Measurements from ENCODE around the gene RBFOX2. TPM values are rescaled to one million over a fixed set of nuclear protein-coding genes. Genes with fewer than 3 reads are reported as not detected.
"Not testable (repeated sequence)": the region's sequence is repeated elsewhere in the genome, so short reads cannot be mapped to it uniquely, and the experiment has no call there.

The RBFOX2 gene
- total and polyA plus RNA-seq, 4 donors: 14.2 to 53.6 (median 25.6) TPM

- Histone ChIP-seq H3K27ac (ENCODE audit: low read depth in 1 of 2, low read length in 2 of 2) (no peak overlapping the region), H3K27me3 (ENCODE audit: control insufficient read depth in 4 of 4, insufficient read depth in 4 of 4, low read length in 3 of 4) (no peaks in the 10 kb centered on the region), H3K4me1 (ENCODE audit: control insufficient read depth in 4 of 4, insufficient read depth in 4 of 4, low read length in 3 of 4) (peaks cover 0 to 12% (median 1%) of the 10 kb centered on the region in 4 donors), H3K36me3 (ENCODE audit: control insufficient read depth in 4 of 4, insufficient read depth in 3 of 4, low read depth in 1 of 4, low read length in 3 of 4) (peaks cover 0 to 10% (median 6%) of the 10 kb centered on the region in 4 donors), H3K9me3 (ENCODE audit: control insufficient read depth in 4 of 4, low read length in 3 of 4) (no peaks in the 10 kb centered on the region), H3K9ac (ENCODE audit: low read depth in 1 of 2, low read length in 2 of 2) (no peak overlapping the region), H3K4me3 (ENCODE audit: low read depth in 1 of 3, low read length in 3 of 3) (no peak overlapping the region)
- DNase-seq (ENCODE audit: low spot score): no peak
- WGBS: 49% methylated on average over 3 of the region's 3 CpGs
- TF ChIP-seq JUND (IDR thresholded peaks at IDR 0.05) (no peak), YY1 (IDR thresholded peaks at IDR 0.05) (no peak), FOXA1 (IDR thresholded peaks at IDR 0.05) (no peak), SP1 (IDR thresholded peaks at IDR 0.05) (no peak), GABPA (IDR thresholded peaks at IDR 0.05 in 1 of 2, conservative IDR thresholded peaks at IDR 0.05 in 1 of 2) (no peak), HNF4G (IDR thresholded peaks at IDR 0.05) (no peak), RXRA (IDR thresholded peaks at IDR 0.05) (no peak), REST (IDR thresholded peaks at IDR 0.05) (no peak), CTCF (IDR thresholded peaks at IDR 0.05; ENCODE audit: low read depth, low read length, missing input control) (no peak)
Observed at GRCh38 chr22:35739931-35740380, 288.7 kb downstream of the RBFOX2 start.

GRCh38 chr22:35739076-35739930 lies 289.3 kb downstream of the RBFOX2 start:
- WGBS: 89% methylated on average over 12 of the region's 12 CpGs
- no peaks in the 10 kb centered on the region for H3K27me3 ChIP-seq (ENCODE audit: control insufficient read depth in 4 of 4, insufficient read depth in 4 of 4, low read length in 3 of 4)
- H3K4me1 ChIP-seq (ENCODE audit: control insufficient read depth in 4 of 4, insufficient read depth in 4 of 4, low read length in 3 of 4): peaks cover 0 to 16% (median 4%) of the 10 kb centered on the region in 4 donors
- H3K27ac ChIP-seq (ENCODE audit: low read depth in 1 of 2, low read length in 2 of 2): no peak overlapping the region
- H3K36me3 ChIP-seq (ENCODE audit: control insufficient read depth in 4 of 4, insufficient read depth in 3 of 4, low read depth in 1 of 4, low read length in 3 of 4): peaks cover 0 to 5% (median 4%) of the 10 kb centered on the region in 4 donors
- peak; percentile 24 for DNase-seq (ENCODE audit: low spot score)
- H3K9ac ChIP-seq (ENCODE audit: low read depth in 1 of 2, low read length in 2 of 2): no peak overlapping the region
- TF ChIP-seq CTCF (IDR thresholded peaks at IDR 0.05; ENCODE audit: low read depth, low read length, missing input control) (peak; percentile 41), REST (IDR thresholded peaks at IDR 0.05) (no peak), RAD21 (IDR thresholded peaks at IDR 0.05) (peak; percentile 57 to 78), FOXA2 (IDR thresholded peaks at IDR 0.05) (no peak), YY1 (IDR thresholded peaks at IDR 0.05) (no peak), ATF3 (IDR thresholded peaks at IDR 0.05) (no peak)
- no peaks in the 10 kb centered on the region for H3K9me3 ChIP-seq (ENCODE audit: control insufficient read depth in 4 of 4, low read length in 3 of 4)
- H3K4me3 ChIP-seq (ENCODE audit: low read depth in 1 of 3, low read length in 3 of 3): no peak overlapping the region

DNA sequence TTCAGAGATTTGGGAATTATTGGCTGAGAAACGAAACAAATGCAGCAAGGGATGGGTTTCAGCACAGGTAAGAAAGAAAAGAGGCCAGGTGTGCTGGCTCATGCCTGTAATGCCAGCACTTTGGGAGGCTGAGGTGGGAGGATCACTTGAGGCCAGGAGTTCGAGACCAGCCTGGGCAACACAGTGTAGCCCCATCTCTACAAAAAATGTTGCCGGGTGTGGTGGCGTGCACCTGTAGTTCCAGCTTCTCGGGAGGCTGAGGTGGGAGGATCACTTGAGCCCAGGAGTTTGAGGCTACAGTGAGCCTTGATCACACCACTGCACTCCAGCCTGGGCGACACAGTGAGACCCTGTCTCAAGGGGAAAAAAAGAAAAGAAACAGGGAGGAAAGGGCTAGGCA lies 290.7 kb downstream of the RBFOX2 start:
- not testable (repeated sequence) for H3K9ac ChIP-seq (ENCODE audit: low read depth in 1 of 2, low read length in 2 of 2); H3K9me3 ChIP-seq (ENCODE audit: control insufficient read depth in 4 of 4, low read length in 3 of 4); H3K4me3 ChIP-seq (ENCODE audit: low read depth in 1 of 3, low read length in 3 of 3); DNase-seq (ENCODE audit: low spot score); H3K27ac ChIP-seq (ENCODE audit: low read depth in 1 of 2, low read length in 2 of 2); H3K27me3 ChIP-seq (ENCODE audit: control insufficient read depth in 4 of 4, insufficient read depth in 4 of 4, low read length in 3 of 4); H3K36me3 ChIP-seq (ENCODE audit: control insufficient read depth in 4 of 4, insufficient read depth in 3 of 4, low read depth in 1 of 4, low read length in 3 of 4)
- H3K4me1 ChIP-seq (ENCODE audit: control insufficient read depth in 4 of 4, insufficient read depth in 4 of 4, low read length in 3 of 4): peaks cover 0 to 24% (median 8%) of the 10 kb centered on the region in 4 donors
- 97% methylated on average over 6 of the region's 6 CpGs for WGBS
